ENCODE results near the gene ZNF662.

Gene ZNF662

GRCh38 chr3:42942693-42943092 lies 36.8 kb downstream of the ZNF662 start:
- no peak for TF ChIP-seq GATA2 (IDR thresholded peaks at IDR 0.05; ENCODE audit: low read depth, low read length)
- TF ChIP-seq GATA3 (IDR thresholded peaks at IDR 0.05; ENCODE audit: low read depth, low read length), result no peak

- TF ChIP-seq GATA2 (IDR thresholded peaks at IDR 0.05; ENCODE audit: low read depth, low read length) (no peak), GATA3 (IDR thresholded peaks at IDR 0.05; ENCODE audit: low read depth, low read length) (no peak)
Observed at GRCh38 chr3:42946050-42946449, 40.1 kb downstream of the ZNF662 start.

GRCh38 chr3:42957573-42957972 lies 51.6 kb downstream of the ZNF662 start:
- TF ChIP-seq GATA3 (IDR thresholded peaks at IDR 0.05; ENCODE audit: low read depth, low read length), result no peak
- no peak for TF ChIP-seq GATA2 (IDR thresholded peaks at IDR 0.05; ENCODE audit: low read depth, low read length)

- no peak for TF ChIP-seq GATA3 (IDR thresholded peaks at IDR 0.05; ENCODE audit: low read depth, low read length)
- no peak for TF ChIP-seq GATA2 (IDR thresholded peaks at IDR 0.05; ENCODE audit: low read depth, low read length)
Observed at GRCh38 chr3:42960282-42960681, 54.3 kb downstream of the ZNF662 start.

- TF ChIP-seq GATA2 (IDR thresholded peaks at IDR 0.05; ENCODE audit: low read depth, low read length), result no peak
- TF ChIP-seq GATA3 (IDR thresholded peaks at IDR 0.05; ENCODE audit: low read depth, low read length), result no peak
Observed at GRCh38 chr3:42960786-42961185, 54.8 kb downstream of the ZNF662 start.

- no peak for TF ChIP-seq GATA3 (IDR thresholded peaks at IDR 0.05; ENCODE audit: low read depth, low read length)
- TF ChIP-seq GATA2 (IDR thresholded peaks at IDR 0.05; ENCODE audit: low read depth, low read length), result no peak
Observed at GRCh38 chr3:42961633-42962032, 55.7 kb downstream of the ZNF662 start.

- no peak for TF ChIP-seq GATA2 (IDR thresholded peaks at IDR 0.05; ENCODE audit: low read depth, low read length)
- no peak for TF ChIP-seq GATA3 (IDR thresholded peaks at IDR 0.05; ENCODE audit: low read depth, low read length)
Observed at GRCh38 chr3:42963269-42963668, 57.3 kb downstream of the ZNF662 start.

- TF ChIP-seq GATA2 (IDR thresholded peaks at IDR 0.05; ENCODE audit: low read depth, low read length), result no peak
- no peak for TF ChIP-seq GATA3 (IDR thresholded peaks at IDR 0.05; ENCODE audit: low read depth, low read length)
Observed at GRCh38 chr3:42964266-42964665, 58.3 kb downstream of the ZNF662 start.
